ENCODE data around the gene EPHB1.

EPHB1 gene

DNA sequence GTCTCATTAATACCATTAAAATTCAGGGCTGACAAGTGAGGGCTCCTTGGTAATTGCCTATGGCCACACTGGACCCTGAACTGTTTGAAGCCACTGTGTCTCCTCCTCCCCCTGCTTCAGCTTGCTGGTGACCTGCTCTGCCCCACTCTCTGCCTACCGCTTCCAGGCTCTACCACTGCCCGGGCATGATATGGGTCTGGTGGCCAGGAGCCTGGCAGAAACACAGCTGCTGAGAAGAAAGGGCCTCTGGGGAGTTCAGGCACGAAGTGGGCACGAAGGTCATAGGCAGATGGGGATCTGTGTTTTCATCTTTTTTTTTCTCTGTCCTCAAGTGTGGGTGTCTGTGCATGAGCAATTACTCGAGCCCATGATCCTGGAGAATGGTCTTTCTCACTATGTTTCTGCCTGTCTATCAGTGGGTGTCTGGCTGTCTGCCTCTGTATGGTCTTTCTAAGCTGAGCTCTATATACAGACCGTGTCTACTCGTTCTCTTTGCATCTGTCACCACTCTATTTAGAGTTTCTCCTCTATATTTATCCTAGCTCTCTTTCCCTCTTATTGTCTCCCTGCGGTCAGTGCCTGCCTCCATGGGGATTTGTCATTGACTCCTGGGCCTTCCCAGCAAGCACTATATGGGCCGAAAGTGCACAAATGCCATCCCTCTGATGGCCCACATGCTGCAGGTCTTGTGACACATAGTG lies 42.1 kb upstream of the EPHB1 start:
- Mint-ChIP-seq H3K9me3 (no peaks in the 10 kb centered on the region), H3K4me1 (peaks cover 23% of the 10 kb centered on the region), H3K27ac (peak overlapping the region in 2 of 3 experiments; percentile 33 to 41)

DNA sequence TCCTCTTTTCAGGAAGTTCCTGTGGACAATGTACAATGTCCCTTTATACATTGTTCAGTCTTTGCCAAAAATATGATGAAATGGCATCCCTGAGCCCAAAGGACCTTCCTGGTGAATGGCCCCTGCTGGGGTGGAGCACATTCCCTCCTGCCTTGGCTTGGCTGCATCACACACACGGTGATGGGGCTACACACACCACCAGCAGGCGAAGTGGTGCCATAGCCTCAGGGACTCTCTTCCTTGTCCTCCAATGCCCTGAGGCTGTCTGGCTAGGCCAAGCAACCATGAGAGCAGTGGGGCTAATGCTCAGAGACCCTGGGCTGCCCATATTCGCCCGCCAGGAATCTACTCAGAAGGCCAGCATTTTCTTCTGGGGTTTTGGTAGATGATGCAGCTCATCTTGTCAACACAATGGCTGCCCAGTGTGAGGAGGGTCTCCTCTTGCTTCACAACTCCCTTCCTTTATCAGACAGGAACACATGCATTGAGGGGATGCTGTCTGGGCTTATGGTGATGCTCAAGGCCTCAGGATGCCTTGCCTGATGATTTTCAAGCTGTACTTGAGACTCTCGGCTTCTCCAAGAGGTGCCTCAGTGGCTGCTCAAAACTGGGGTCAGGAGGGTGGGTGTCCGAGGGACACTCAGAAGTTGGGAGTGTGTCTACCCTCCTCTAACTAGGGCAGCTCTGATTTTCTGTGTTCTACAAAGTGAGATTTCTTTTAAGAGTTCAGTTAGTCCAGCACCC lies 40.9 kb upstream of the EPHB1 start:
- Mint-ChIP-seq H3K27ac (no peak overlapping the region), H3K36me3 (ENCODE audit: low read depth) (no peaks in the 10 kb centered on the region), H3K9me3 (no peaks in the 10 kb centered on the region), H3K4me1 (peaks cover 23% of the 10 kb centered on the region), H3K27me3 (ENCODE audit: low read depth) (peaks cover 12% of the 10 kb centered on the region), H3K4me3 (no peak overlapping the region)
- no peak for TF ChIP-seq CTCF (IDR thresholded peaks at IDR 0.05; ENCODE audit: unreplicated experiment in 3 of 3)

More for the DNA sequence above, 42.1 kb upstream of the EPHB1 start:
- Mint-ChIP-seq H3K36me3 (ENCODE audit: low read depth) (no peaks in the 10 kb centered on the region), H3K4me3 (peak overlapping the region in 1 of 3 experiments; percentile 5), H3K27me3 (ENCODE audit: low read depth) (peaks cover 7% of the 10 kb centered on the region)
- TF ChIP-seq CTCF (IDR thresholded peaks at IDR 0.05; ENCODE audit: unreplicated experiment in 3 of 3), result no peak

- TF ChIP-seq CTCF (IDR thresholded peaks at IDR 0.05; ENCODE audit: unreplicated experiment in 3 of 3), result peak in 2 of 3 experiments; percentile 20 to 36
- Mint-ChIP-seq H3K4me1 (peaks cover 23% of the 10 kb centered on the region), H3K4me3 (no peak overlapping the region), H3K9me3 (no peaks in the 10 kb centered on the region), H3K27me3 (ENCODE audit: low read depth) (peaks cover 15% of the 10 kb centered on the region), H3K27ac (no peak overlapping the region), H3K36me3 (ENCODE audit: low read depth) (no peaks in the 10 kb centered on the region)
These were observed 40.1 kb upstream of the EPHB1 start for GRCh38 chr3:134754768-134755559.

DNA sequence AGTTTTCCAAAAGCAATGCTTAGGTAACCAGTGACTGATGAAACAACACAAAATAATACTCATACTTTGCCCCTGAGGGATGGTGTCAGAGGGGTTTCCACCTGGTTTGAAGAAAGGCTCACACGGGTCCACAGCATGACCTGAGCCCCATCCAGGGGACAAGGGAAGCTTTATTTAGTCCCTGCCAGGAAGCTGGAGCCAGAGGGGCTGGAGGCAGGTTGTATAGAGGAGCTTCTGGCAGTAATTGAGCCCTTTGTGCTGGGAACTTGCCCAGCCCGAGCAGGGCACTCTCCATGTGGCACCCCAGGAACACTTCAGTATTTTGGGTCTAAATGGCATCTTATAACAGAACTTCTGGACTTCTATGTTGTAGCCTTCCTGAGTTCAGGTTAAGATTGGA lies 39.2 kb upstream of the EPHB1 start:
- no peak for TF ChIP-seq CTCF (IDR thresholded peaks at IDR 0.05; ENCODE audit: unreplicated experiment in 3 of 3)
- Mint-ChIP-seq H3K27me3 (ENCODE audit: low read depth) (peaks cover 15% of the 10 kb centered on the region), H3K27ac (no peak overlapping the region), H3K4me3 (no peak overlapping the region), H3K4me1 (peaks cover 23% of the 10 kb centered on the region), H3K36me3 (ENCODE audit: low read depth) (no peaks in the 10 kb centered on the region), H3K9me3 (no peaks in the 10 kb centered on the region)

DNA sequence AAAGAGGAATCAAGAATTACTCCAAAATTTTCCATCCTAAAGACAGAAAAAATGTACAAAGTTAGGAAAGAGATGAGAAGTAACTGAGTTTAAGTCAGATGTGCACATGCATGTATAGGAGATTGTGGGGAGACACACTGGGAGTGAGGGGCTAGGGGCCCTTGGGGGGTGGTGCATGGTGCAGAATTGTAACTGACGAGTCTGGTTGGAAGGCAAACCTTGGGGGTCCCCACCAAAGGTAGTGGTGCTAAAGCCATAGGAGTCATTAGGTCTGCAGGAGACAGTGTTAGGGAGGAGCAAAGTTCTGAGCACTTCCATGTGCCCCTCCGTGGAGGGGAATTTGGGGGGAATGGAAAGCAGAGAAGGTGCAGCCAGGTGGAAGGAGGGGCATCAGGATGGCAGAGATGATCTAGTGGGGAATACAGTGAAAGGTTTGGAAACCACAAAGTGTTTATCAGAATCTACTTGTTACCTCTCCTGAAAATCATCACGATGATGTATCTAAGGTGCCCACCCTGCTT lies 37.5 kb upstream of the EPHB1 start:
- Mint-ChIP-seq H3K4me3 (no peak overlapping the region), H3K4me1 (peaks cover 14% of the 10 kb centered on the region), H3K36me3 (ENCODE audit: low read depth) (no peaks in the 10 kb centered on the region), H3K27ac (no peak overlapping the region), H3K27me3 (ENCODE audit: low read depth) (peaks cover 15% of the 10 kb centered on the region), H3K9me3 (no peaks in the 10 kb centered on the region)
- no peak for TF ChIP-seq CTCF (IDR thresholded peaks at IDR 0.05; ENCODE audit: unreplicated experiment in 3 of 3)
